GM18868 (cell line): ENCODE data around the gene OCA2.
"Not testable (repeated sequence)": the region's sequence is repeated elsewhere in the genome, so short reads cannot be mapped to it uniquely, and the experiment has no call there.

ENCODE experiments used
- ATAC-seq: cut with Tn5 transposase; IDR thresholded peaks from one replicate; pipeline ENCODE4 v1.9.1; 2021; ENCODE audit warnings: mild to moderate bottlenecking, moderate library complexity; ENCODE audit not compliant: unreplicated experiment

The OCA2 gene

DNA sequence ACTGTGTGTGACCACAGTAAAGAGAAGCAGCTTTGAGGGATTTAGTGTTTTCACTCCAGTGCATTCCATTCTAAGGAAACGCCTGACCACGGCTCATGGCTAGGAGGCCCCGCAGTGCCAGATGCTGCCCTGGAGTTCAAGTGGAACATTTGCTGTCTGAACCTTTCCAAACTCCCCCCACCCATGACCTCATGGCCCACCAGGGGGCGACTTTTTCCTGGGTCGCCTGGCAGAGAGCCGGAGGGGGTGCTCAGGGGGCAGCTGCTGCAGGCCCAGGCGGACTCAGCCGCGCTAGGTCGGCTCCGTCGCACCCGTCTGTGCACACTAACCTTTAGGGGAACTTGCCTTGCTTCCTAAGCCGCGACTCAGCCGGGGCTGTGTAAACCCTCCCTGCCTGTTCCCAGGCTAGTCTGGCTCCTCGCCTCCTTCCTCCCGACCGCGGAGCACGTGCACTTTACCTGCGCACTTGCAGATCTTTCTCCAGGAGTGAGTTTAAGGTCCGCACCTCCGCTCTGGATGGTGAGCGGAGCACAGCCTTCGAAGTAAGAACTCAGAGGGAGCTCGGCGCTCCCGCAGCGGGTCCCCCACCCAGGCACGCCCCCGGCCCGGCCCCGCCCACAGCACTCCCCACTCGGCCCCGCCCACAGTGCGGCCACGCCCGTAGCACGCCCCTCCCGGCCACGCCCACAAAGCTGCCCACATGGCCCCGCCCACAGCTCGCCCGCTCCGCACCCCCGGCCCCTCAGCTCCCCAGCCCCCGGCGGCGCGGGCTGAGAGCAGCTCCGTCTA is at the start of gene OCA2:
TSS of gene OCA2 (minus strand) at position 550 of the 789 bp plus-strand sequence. CDS start 17,441 bp downstream, outside the sequence.
- ATAC-seq: no peak

DNA sequence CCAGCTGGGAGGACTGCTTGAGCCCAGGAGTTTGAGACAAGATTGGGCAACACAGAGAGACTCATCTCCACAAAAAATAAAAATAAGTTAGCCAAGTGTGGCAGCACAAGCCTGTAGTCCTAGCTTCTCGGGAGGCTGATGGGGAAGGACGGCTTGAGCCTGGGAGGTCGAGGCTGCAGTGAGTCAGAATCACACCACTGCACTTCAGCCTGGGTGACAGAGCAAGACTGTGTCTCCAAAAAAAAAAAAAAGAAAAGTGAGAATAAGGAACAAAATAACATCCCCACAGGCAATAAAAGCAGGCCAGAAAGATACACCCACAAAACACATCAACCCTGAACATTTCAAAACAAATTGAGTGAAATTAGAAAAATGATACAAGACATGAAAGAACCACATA is 48.7 kb upstream of the OCA2 start:
- no peak for ATAC-seq

DNA sequence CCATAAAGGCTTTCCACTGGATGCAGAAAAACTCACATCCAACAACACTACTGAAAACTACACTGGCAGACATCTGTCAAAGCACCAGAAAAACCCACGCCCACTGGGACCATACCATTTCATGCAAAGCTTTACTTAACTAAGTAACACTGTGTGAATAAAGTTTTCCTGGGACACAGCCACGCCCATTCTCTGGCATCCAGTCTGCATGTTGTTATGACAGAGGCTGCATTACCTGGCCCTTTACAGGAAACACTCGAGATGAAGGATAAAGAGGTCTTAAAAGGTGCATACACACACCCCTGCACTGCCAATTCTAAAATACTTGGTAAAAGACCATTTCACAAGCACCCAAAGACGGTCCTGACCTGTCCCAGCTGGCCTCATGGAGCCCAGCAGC is 46.3 kb upstream of the OCA2 start:
- not testable (repeated sequence) for ATAC-seq

DNA sequence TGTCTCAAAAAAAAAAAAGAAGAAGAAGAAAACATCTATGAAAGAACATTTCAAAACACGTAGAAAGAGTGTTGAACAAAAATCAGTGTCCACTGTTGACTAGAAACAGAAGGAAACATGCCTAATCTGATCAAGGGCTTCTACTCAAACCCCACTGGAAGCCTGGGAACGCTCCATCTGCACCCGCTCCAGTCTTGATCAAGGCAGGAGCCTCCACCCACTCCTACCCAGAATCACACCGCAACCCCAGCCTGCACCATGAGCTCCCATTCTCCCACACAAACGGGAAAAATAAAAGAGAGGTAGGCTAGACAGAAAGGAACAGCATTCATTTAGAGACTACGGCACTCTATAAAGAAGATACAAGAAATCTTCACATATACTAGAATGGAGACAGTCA is 40.9 kb upstream of the OCA2 start:
- ATAC-seq: no peak

DNA sequence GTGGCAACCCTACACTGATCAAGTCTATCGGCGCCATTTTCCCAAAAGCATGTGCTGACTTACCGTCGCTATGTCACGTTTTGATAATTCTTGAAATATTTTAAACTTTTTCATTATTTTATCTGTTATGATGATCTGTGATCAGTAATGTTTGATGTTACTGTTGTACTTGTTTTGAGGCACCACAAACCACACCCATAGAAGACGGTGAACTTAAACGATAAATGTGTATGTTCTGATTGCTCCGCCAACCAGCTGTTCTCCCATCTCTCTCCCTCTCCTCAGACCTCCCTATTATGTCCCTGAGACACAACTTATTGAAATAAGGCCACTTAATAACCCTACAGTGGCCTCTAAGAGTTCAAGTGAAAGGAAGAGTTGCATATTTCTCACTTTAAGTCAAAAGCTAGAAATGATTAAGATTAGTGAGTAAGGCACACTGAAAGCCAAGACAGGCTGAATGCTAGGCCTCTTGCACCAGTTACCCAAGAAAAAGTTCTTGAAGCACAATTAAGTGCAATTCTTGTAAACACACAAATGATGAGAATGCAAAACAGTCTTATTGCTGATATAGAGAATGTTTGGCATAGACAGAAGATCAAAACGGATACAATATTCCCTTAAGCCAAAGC is 38.4 kb upstream of the OCA2 start:
- not testable (repeated sequence) for ATAC-seq

DNA sequence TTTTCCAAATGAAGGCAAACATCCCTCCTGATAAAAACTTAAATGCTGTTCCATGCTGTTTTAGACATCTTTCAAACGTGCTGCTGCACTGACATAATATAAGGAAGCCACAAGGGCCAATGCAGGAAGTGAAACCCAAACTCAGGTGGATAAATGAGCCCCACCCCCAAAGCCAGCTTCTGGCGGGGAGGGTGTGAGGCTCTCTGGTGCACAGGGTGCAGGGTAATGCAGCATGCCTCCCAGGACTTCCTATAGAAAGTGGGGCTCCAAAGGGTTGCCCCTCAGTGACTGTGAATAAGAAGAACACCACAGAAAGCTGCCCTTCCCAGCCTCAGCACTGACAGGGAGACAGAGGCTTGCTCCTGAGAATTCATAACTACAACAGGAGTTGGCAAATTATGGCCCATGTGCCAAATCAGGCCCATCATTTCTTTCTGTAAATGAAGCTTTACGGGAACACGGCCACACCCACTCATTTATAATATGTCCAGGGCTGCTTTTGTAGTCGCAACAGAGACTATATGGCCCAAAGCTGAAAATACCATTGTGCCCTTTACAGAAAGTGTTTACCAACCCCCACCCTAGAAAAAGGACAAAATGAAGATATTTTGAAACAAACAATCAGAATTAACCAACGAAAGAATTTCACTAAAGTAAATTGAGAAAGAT is 37.3 kb upstream of the OCA2 start:
- peak; percentile 100 for ATAC-seq

DNA sequence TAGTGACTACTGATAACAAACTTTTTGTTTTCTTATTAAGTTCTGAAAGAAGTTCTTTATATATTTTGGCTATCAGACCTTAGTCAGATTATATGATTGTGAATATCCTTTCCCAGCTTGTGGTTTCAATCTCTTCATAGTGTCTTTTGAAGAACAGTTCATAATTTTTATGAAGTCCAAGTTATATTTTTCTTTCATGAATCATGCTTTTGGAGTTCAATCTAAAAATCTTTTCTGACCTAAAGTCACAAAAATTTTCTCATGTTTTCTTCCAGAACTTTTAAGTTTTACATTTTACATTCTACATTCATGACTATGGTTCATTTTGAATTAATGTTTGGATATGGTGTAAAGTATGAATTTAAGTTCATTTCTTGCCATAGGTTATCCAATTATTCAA is 34.2 kb upstream of the OCA2 start:
- no peak for ATAC-seq

DNA sequence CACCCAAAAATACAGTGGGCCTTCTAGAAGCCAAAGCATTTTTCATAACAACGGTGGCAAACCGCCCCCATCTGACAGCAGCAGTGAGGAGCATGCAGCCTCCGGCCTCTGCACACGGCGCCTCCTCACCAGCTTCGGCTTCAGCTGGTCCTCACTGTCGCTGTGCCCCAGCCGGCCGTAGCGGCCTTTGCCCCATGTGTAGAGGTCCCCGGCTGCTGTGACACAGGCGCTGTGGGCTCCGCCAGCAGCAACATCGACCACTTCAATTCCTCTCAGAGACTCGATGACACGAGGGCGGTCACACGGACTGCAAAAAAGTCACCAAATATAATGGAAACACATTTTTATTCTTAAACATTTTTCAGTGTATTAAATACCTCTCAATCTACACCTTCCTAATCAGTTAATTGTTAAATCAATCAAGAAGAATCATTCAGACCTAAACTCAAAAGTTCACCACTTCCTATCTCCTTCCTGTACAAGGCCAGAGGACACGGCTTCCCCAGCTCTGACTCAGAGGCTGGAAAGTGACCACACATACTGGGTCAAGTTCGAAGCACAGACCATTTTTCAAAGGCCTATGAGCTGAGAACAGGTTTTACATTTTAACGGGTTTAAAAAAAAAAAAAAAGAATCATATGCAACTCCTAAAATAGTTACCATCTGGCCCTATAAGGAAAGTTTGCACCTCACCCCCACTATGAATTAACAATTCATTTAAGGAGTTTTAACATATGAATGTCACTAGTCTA is 33.6 kb upstream of the OCA2 start:
- ATAC-seq: no peak

DNA sequence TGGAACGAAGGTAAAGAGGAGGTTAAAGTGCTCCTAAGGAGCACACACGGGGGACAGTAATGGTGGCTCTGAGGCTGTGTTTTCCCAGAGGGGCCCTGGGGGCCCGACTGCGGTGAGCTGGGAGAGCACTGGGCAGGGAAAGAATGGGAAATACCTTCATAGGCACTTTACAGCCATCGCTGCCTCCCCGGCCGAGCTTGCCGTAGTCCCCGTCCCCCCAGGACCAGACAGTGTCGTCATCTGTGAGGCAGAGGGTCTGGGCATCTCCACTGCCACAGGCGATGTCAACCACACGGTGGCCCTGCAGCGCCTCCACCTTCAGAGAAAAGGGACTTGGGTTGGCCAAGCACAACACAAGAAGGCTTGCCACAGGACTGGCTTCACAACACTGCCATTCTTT is 32.8 kb upstream of the OCA2 start:
- no peak for ATAC-seq

DNA sequence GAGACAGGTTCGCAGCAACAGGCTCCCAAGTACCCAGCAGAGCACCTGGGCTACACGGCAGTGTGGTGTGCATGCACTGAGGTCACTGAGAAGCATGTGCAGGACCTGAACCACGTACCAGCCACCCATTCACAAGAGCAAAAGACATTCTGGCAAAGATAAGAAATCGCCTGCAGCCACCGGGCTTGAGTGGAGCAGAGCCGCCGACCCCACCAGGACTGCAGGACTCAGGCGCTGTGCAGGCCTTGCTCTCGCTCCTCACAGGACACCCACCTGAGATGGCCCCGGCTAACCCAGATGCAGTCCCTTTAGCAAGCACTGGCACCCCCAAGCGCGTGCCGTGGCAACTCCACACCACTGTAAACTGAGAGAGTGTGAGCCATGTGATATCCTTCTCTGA is 32.3 kb upstream of the OCA2 start:
- ATAC-seq: no peak

DNA sequence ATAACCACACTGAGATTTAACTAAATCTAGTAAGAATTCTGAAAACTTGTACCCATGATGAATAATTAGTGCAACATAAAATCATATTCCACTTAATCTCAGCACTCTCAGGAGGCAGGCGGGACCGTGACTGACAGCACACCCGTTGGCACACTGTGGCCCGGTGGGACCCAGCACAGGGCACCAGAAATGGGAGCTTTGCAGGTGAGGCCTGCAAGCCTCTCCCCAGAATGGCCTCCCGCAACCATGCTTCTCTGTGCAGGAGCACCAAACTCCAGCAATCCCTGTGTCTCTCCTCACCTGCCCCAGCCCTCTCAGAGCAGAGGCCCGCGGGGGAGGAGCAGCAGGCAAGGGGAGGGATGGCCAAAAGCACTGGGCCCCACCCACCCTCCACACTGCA is 31.5 kb upstream of the OCA2 start:
- no peak for ATAC-seq

DNA sequence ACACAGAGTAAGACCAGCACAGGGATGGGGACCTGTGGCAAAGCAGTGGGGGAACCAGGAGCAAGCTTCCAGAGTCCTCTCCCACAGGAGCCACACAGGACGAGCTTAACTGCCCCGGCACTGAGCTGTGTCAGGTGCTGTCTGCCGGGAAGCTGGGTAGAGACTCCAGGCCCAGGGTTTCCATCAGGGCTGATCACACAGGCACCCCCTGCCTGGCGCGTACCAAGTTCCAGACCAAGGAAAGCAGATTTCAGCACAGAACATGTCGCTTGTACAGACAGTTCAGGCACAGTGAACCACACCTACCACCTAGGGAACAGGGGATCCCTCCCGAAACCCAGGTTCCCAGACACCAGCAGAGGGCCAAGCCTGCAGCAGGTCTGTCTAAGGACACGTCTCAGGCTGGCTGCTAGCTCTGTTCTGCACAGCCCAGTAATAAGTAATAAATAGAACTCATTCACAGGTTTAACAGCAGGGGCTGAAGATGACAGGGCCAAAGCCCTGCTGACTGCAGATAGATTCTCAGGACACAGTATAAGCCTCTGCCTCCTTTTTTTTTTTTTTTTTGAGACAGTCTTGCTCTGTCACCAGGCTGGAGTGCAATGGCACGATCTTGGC is 30.2 kb upstream of the OCA2 start:
- no peak for ATAC-seq

DNA sequence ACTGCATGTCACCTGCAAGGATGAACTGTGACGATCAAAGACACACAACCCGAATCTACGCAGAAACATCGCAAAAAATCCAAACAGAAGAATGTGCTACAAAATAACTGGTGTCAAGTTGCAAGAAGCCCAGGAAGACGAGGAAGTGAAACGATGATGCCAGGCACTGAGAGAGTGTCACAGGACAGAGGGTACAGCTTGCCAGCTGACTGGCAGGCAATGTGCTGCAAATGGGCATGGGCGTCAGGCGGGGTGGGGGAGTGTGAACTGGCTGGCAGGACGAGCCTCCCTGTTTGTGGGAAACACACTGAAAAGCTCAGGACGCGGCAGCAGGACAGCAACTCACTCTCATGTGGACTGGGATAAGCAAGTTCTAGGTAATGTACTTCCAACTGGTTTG is 28.9 kb upstream of the OCA2 start:
- ATAC-seq: peak; percentile 49

DNA sequence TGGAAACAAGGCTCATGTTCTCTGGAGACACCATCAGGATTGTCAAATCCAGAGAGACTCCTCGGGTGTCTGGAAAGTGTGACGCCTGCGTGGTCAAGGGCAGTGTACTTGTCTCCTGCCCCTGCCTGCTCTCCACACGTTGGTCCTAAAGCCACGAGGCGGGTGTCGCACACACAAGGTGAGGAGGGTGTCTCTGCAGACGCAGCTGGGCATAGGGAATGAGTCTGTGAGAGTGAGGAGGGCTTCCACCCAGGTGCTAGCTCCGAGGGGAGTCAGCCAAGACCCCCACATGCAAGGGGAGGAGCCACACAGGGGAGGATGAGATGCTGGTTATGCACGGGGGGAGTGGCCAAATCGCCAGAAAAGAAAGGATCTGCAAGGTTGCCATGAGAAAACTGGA is 27.9 kb upstream of the OCA2 start:
- ATAC-seq: no peak

DNA sequence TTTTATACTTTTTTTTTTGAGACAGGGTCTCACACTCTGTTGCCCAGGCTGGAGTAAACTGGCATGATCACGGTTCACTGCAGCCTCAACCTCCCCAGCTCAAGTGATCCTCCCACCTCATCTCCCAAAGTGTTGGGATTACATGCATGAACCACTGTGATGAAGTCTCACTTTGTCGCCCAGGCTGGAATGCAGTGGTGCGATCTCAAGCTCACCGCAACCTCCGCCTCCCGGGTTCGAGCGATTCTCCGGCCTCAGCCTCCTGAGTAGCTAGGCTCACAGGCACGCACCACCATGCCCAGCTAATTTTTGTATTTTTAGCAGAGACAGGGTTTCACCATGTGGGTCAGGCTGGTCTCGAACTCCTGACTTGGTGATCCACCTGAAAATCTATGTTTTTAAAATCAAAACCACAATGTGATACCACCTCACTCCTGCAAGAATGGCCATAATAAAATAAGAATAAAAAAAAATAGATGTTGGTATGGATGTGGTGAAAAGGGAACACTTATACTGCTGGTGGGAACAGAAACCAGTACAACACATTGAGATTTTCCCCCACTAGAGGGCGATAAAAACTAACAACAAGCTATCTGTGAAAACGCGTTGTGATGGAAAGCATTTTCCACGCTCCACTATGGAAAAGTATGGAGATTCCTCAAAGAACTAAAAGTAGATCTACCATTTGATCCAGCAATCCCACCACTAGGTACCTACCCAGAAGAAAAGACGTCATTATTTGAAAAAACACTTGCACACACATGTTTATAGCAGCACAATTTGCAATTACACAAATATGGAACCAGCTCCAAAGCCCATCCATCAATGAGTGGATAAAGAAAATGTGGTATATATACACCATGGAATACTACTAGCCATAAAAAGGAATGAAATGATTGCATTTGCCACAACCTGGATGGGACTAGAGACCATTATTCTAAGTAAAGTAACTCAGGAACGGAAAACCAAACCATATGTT is 26.8 kb upstream of the OCA2 start:
- ATAC-seq: no peak

DNA sequence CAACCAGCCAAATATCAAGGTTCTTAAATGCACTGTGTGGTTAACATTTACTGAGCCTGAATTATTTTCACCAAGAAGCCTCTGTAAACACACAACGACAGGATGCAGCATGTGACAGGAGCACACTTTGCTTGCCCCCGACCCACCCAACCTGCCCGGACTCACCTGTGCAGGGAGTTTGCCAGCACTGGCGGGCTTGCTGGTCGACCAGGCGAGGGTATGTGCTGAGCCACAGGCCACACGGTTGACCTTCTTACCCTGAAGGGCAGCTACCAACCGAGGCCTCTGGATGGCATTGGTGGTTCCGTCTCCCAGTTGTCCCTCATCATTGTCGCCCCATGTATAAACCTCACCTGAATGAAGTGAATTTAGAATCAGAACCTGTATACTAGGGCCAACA is 25.7 kb upstream of the OCA2 start:
- no peak for ATAC-seq

DNA sequence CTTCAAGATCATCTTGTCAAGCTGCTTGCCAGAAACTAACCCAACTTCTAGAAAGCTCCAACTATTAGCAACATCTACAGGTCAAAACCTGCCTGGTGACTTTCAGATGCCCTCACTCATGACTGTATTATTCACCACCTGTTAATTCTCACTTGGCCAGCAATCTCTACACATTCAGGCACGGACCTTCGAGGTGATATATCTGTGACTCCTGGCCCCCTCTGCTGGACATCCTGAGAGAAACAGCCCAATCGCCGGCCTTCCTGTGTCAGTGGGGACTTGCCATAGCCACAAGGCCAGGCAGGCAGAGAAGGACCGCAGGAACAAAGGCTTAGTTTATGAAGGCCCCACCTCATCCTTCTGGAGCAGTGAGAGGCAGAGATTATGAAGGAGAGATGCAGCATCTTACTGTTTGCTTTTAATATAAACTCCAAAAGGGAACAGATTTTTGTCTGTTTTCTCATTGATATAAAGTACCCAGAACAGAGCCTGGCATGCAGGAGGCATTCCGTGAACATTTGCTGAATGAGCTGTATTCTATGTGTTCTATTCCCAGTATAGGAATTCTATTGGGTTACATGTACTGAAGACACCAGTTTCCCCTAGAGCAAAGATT is 24.4 kb upstream of the OCA2 start:
- peak; percentile 89 for ATAC-seq

DNA sequence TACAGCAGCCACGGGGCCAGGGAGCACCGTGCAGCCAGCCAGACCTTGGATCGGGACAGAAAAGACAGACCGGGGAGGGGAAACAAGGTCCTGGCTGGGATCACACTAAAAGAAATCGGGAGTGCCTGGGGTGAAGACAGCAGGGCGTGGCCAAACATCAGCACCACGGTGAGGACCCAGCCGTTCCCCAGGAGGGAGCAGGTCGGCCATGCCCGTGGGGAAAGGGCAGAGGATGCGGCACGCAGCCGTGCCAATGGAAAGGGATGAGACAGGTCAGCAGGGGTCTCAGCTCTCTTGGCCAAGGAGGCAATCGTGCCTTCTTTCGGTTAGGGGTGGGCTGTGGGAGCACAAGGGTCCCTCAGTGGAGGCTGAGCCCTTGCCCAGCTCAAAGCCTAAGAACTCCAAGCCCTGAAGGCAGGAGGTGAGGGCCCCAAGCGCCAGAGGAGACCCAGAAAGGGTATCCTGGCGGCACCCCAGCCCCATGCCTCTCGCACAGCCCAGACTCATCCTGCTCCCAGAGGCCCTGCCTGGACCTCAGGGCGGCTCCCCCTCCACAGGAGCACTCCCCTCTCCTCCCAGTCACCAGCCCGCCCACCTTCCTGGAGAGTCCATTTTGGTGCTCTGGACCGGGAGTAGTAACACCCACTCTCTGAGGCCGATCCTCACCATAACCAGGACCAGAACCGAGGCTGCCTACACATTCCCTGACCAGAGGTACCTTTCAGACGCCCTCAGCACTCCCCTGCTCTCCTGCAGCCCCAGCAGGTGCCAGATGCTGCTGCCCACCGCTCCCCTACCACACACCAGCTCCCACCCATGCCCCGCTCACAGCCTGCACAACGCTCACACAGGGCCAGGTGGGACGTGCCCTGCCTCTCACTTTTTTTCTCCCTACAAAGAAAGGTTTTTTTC is 23.2 kb upstream of the OCA2 start:
- ATAC-seq: no peak
